ENCODE measurements around the gene APOD. TPM values are rescaled to one million over a fixed set of nuclear protein-coding genes. Genes with fewer than 3 reads are reported as not detected.
A peak's percentile ranks its signal among the peaks of the same experiment; 100 is the strongest.

The APOD gene
- total and polyA plus RNA-seq, 10 of the 15 experiments (the other 5 are each of a cell fraction or from before 2014, with no cell fraction given) = 0.06 to 0.77 (median 0.47) TPM; not detected in 3

- Histone ChIP-seq H3K4me3 (no peak overlapping the region), H4K20me1 (ENCODE audit: control insufficient read depth, insufficient read depth) (no peaks in the 10 kb centered on the region), H3K27ac (ENCODE audit: control insufficient read depth, insufficient read depth) (no peak overlapping the region), H3K4me2 (ENCODE audit: control insufficient read depth, insufficient read depth) (no peak overlapping the region), H3K27me3 (replicated peaks in 1 of 2; ENCODE audit: control insufficient read depth in 2 of 2, insufficient read depth in 2 of 2, low read length in 1 of 2) (no peaks in the 10 kb centered on the region; a peak in 1 of 4 replicates), H3K9me3 (replicated peaks; ENCODE audit: control insufficient read depth, insufficient read depth, low read length) (no peaks in the 10 kb centered on the region), H2AFZ (ENCODE audit: control insufficient read depth, low read depth, low read length) (no peak overlapping the region), H3K79me2 (ENCODE audit: control insufficient read depth, insufficient read depth, low read length) (no peaks in the 10 kb centered on the region), H3K36me3 (ENCODE audit: control insufficient read depth in 2 of 2, insufficient read depth in 2 of 2, low read length in 1 of 2) (no peaks in the 10 kb centered on the region), H3K9ac (ENCODE audit: control insufficient read depth, insufficient read depth, low read length) (no peak overlapping the region), H3K4me1 (ENCODE audit: control insufficient read depth, insufficient read depth, low read length) (no peaks in the 10 kb centered on the region)
- 55% methylated on average over 7 of the region's 7 CpGs for WGBS (ENCODE audit: insufficient coverage, insufficient replicate concordance, low lambda C conversion rate, missing lambda C conversion rate)
- in situ Hi-C loops (cut with MboI) = no loop called here
- FAIRE-seq = no peak
- intact Hi-C loops (cut with micrococcal nuclease; ENCODE audit: unreplicated experiment) = no loop called here
- no peak for ATAC-seq
- POLR2A ChIA-PET = interaction anchor here (1.3 kb wide), 1 partner anchor 15 kb away, joined by 4 read pairs; no protein-coding TSS in a partner anchor
- TF ChIP-seq USF2 (IDR thresholded peaks at IDR 0.05; ENCODE audit: borderline replicate concordance, low read depth, low read length) (no peak), NFYB (IDR thresholded peaks at IDR 0.05; ENCODE audit: insufficient read depth, low read depth, low read length) (peak; percentile 47; the same call in 1 of the 2 replicates)
- no TSS peak for BruUV-seq (replicated peaks)
- CTCF ChIA-PET = interaction anchor here (0.6 to 1.6 kb wide), 4 partner anchors 8 to 349 kb away, joined by 3 to 5 read pairs (median 4); no protein-coding TSS in a partner anchor
- RAD21 ChIA-PET (ENCODE audit: unreplicated experiment) = no interaction called here
- no peak for DNase-seq (ENCODE audit: low read depth, low spot score)
- SMC1A ChIA-PET (ENCODE audit: uncharacterized antibody, unreplicated experiment) = interaction anchor here (1.4 kb wide), 1 partner anchor 27 kb away, joined by 3 read pairs; no protein-coding TSS in a partner anchor
Observed at GRCh38 chr3:195565716-195566115, 18.0 kb downstream of the APOD start.

DNA sequence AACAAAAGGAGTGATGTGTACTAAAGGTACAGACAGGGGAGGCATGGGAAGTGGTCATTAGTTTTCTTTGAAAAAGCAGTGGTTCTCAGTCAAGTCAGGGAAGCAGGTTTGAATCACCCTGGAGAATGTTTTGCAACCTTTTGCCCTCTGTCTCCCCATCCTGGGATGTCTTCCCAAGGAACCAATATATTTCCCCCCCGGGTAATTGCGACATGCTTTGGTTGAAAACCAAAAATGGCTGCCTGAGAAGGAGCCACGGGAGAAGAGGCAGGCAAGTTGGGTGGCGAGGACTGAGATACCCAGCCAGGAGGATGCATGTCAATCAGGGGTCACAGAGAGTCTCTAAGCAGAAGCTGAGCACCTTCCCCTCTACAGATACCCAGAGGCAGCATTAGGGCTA is 20.4 kb downstream of the APOD start:
- no peak overlapping the region for H3K27ac ChIP-seq (ENCODE audit: control insufficient read depth, insufficient read depth)
- in situ Hi-C loops (cut with MboI) = no loop called here
- no peaks in the 10 kb centered on the region for H3K9me3 ChIP-seq (replicated peaks; ENCODE audit: control insufficient read depth, insufficient read depth, low read length)
- no peaks in the 10 kb centered on the region for H3K79me2 ChIP-seq (ENCODE audit: control insufficient read depth, insufficient read depth, low read length)
- POLR2A ChIA-PET = no interaction called here
- TF ChIP-seq SIN3A (IDR thresholded peaks at IDR 0.05; ENCODE audit: low read depth, low read length) = no peak
- no peak for TF ChIP-seq GABPA (IDR thresholded peaks at IDR 0.05; ENCODE audit: low read depth)
- TF ChIP-seq PAX8 (IDR thresholded peaks at IDR 0.05) = no peak
- TF ChIP-seq SMARCA5 (IDR thresholded peaks at IDR 0.05) = no peak
- no peak for TF ChIP-seq IRF5 (IDR thresholded peaks at IDR 0.05; ENCODE audit: borderline replicate concordance)
- no peak for TF ChIP-seq ZZZ3 (IDR thresholded peaks at IDR 0.05; ENCODE audit: control insufficient read depth, insufficient read length, low read depth)
- H3K4me3 ChIP-seq = no peak overlapping the region
- H4K20me1 ChIP-seq (ENCODE audit: control insufficient read depth, insufficient read depth) = no peaks in the 10 kb centered on the region
- no TSS peak for BruUV-seq (replicated peaks)
- no peaks in the 10 kb centered on the region for H3K27me3 ChIP-seq (replicated peaks in 1 of 2; ENCODE audit: control insufficient read depth in 2 of 2, insufficient read depth in 2 of 2, low read length in 1 of 2)
- H3K36me3 ChIP-seq (ENCODE audit: control insufficient read depth in 2 of 2, insufficient read depth in 2 of 2, low read length in 1 of 2) = no peaks in the 10 kb centered on the region
- H2AFZ ChIP-seq (ENCODE audit: control insufficient read depth, low read depth, low read length) = no peak overlapping the region
- DNase-seq (ENCODE audit: low read depth, low spot score) (no peak), ATAC-seq (no peak), FAIRE-seq (no peak)
- 89% methylated on average over 4 of the region's 4 CpGs for WGBS (ENCODE audit: insufficient coverage, insufficient replicate concordance, low lambda C conversion rate, missing lambda C conversion rate)
- CTCF ChIA-PET = interaction anchor here (1.3 to 1.4 kb wide), 2 partner anchors 13 to 292 kb away, joined by 3 read pairs; partner anchors contain the start of gene XXYLT1
- H3K9ac ChIP-seq (ENCODE audit: control insufficient read depth, insufficient read depth, low read length) = no peak overlapping the region
- intact Hi-C loops (cut with micrococcal nuclease; ENCODE audit: unreplicated experiment) = no loop called here
- H3K4me1 ChIP-seq (ENCODE audit: control insufficient read depth, insufficient read depth, low read length) = no peaks in the 10 kb centered on the region
- H3K4me2 ChIP-seq (ENCODE audit: control insufficient read depth, insufficient read depth) = no peak overlapping the region
- RAD21 ChIA-PET (ENCODE audit: unreplicated experiment) = no interaction called here
- SMC1A ChIA-PET (ENCODE audit: uncharacterized antibody, unreplicated experiment) = interaction anchor here (1.1 kb wide), 1 partner anchor 55 kb away, joined by 4 read pairs; no protein-coding TSS in a partner anchor

Data from GM12878 (cell line).